Endometrial microvascular endothelial cells (primary cell): Measurements from ENCODE around the gene UPK3B. TPM values are rescaled to one million over a fixed set of nuclear protein-coding genes. Genes with fewer than 3 reads are reported as not detected.
"Not testable (repeated sequence)": the region's sequence is repeated elsewhere in the genome, so short reads cannot be mapped to it uniquely, and the experiment has no call there.

Experiments
- in situ Hi-C: cut with HindIII; loops from 2 replicates; pipeline ENCODE4 v1.10.0; 2017; ENCODE audit warnings: low sequenced_read_pairs, low pct_unique_long_range_greater_than_20kb; ENCODE audit errors: inconsistent ontology term
- total RNA-seq: library from RNA; depleted of rRNA; stranded (reverse); fragments of >200 nt; gene quantifications from one replicate; pipeline ENCODE4 v1.2.3, GENCODE V29; 2015; ENCODE audit errors: inconsistent ontology term

UPK3B gene
- total RNA-seq, 1 donor from 2014 or later = not detected

DNA sequence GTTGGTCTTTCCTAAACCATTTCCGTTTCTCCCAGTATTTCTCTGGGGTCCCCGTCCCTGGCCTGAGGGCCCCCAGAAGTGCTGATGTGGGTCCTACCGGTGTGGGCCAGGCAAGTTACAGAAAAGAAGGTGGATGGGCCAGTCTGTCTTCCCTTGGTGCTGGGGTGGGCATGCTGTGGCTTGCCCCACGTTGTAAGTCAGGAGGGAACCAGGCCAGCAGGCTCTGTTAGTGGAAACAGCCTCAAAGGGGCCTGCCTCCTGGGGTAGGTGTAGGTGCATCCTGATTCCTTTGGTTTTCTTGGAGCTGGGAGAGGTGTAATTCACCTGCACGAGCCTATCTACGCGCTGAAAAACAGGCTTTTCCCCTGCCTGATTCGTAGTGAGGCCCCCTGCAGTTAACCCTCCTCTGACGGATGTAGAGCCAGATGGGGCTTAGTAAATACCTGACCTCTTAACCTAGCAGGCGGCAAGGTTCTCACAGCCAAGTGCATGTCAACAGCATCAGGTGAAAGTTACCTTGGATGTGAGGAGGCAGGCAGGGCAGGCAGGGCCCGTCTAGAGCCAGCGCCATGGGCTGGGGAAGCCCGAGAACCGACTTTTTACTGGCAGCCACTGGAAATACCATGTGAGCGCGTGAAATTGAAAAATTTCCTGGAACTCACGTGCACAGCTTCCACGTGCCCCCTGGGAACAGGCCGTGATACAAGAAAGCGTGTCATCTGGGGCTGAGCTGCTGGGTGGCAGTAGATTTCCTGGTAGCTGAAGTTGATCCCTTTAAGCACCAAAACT lies 24.3 kb upstream of the UPK3B start:
- in situ Hi-C loops = not testable (repeated sequence)

DNA sequence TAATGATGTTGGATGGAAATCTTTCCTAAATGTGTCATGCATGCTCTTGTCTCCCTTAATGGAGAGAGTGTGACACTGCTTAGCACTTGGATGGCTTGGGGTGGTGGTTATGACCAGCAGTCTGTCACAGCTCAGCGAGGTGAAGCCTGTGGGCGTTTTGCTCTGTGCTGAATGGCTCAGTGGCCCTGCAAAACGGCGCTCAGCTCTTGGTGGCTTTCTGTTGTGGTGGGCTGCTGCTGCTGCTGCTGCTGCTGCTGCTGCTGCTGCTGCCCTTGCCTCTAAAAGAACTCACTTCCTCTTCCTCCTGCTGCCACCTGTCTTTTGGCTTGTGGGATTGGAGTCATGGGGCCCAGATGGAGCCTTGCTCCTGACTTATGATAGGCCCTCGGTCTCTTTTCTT lies 23.7 kb upstream of the UPK3B start:
- in situ Hi-C loops = not testable (repeated sequence)

DNA sequence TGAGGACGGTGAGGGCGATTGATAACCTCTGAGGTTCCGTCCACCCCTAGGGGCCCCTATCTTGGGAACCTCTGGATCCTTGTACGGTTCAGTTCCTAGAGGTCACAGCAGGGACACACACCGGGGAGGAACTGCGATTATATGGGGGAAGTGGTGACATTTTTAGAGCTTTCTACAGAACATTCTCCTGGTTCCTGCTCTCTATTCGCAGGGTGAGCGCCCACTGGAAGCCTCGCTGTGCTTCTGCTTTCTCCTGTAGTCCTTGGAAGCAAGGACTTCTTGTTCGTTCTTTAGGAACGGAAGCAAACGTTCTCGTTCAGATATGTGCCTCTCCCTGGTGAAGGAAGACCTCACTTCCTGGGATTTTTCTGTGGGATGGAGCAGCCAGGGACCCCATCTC lies 22.4 kb upstream of the UPK3B start:
- in situ Hi-C loops = not testable (repeated sequence)

DNA sequence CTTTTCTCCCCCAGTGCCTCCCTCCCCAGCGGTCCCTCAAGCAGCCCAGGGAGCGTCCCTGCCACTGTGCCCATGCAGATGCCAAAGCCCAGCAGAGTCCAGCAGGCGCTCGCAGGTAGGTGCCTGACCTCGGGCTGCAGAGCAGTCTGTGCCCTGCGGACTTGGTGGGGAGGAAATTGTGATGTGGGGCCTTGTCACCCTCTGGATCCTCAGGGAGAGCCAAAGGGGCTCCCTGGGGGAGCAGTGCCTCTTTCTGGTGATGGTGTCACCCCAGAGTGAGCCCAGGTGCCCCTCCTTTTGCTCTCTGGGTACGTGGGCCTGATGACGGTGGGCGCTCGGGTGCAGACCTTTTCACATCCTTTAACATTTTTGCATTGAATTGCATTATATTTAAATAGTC lies 18.2 kb upstream of the UPK3B start:
- in situ Hi-C loops = not testable (repeated sequence)

DNA sequence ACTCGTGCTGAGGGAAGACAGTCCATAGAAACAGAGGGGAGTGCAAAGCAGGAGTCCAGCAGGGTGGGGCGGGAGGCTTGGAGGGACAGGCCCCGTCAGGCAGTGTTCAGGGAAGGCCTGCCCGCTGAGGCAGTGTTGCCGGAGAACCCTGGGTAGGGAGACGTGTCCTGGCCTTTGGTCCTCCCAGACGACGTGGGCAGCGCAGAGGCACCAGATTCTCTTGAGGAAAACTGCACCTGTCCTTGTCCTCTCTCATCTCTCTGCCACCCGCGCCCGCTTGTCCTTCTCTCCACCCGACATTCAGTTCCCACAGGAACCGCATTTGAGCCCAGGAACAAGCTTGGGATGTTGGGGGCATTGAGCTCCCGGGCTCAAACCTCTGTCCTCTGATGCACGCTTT lies 14.6 kb upstream of the UPK3B start:
- in situ Hi-C loops = not testable (repeated sequence)

DNA sequence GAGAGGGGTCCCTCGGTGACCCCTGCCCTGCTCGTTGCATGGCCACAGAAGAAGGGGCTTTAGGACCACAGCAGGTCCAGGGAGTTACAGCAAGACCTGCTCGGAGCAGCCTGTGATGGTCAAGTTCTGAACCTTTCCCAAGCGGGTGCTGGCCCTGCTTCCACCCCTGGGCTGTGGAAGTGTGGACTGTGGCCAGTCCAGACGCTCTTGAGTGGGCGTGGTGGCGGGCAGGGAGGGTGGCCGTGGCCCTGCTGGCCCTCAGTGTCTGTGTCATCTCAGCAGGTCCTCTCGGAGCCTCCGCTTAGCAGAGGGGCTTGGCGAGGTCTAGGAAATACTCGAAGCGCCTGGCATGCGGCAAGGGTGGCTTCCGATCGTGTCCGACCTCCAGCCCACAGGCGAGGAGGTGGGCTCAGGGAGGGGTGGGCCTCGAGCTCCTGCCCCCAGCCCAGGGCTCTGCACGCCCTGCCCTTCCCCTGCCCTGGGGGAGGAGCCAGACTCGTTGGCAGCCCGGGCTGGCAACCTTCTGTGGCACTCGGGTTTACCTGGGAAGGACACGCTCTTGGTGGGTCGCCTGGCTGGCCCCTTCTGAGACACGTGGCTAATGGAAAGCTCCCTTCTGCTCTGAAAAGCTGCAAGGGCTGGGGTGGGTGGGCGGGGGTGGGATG lies 12.3 kb upstream of the UPK3B start:
- in situ Hi-C loops = not testable (repeated sequence)

DNA sequence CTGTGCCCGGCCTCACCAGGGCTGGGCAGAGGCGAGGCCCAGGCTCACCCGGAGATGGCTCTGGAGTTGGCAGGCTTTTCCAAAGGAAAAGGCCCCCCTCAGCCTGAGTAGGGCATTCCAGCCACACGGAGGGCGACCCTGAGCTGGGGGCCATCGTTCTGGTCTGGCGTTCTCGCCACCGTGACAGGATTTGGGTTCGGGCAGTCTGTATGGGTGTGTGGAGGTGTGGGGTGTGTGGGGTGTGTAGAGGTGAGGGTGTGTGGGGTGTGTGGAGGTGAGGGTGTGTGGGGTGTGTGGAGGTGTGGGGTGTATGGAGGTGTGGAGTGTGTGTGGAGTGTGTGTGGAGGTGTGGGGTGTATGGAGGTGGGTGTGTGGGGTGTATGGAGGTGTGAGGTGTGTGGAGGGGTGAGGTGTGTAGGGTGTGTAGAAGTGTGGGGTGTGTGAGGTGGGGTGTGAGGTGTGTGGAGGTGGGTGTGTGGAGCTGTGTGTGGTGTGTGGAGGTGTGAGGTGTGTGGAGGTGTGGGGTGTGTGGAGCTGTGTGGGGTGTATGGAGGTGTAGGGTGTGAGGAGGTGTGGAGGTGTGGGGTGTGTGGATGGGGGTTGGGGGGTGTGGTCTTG lies 11.7 kb upstream of the UPK3B start:
- in situ Hi-C loops = not testable (repeated sequence)

DNA sequence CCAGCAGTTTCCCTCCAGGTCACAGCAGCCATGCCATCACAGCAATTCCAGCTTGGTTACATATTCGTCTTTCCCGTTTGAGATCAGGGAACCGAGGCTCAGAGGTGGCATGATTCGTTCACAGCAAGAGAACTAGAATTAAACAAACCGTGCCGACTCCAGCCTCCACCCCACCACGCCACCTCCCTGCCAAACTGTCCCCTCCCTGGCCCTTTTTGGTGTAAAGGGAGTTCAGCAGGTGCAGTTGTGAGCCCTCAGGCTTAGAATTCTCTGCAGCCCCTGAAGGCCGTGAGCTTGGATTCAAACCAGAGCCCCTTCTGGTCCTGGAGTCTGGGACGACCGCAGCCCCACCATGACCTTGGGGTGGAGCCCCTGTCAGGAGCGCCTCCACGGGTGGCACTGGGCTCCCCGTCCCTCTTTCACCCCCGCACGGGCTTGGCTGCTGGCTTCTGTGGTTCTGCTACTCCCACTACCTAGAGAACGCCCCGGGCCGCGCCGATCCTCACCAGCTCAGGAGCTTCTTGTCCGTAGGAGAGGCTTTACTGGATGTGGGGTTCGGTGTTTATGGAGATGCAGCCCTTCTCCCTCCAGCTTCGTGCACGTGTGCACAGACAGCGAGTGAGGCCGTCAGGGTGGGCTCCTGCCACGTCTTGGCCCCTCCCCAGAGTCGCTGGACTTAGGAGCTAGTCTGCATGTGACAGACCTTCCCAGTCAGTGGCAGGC lies 11.0 kb upstream of the UPK3B start:
- in situ Hi-C loops = not testable (repeated sequence)

DNA sequence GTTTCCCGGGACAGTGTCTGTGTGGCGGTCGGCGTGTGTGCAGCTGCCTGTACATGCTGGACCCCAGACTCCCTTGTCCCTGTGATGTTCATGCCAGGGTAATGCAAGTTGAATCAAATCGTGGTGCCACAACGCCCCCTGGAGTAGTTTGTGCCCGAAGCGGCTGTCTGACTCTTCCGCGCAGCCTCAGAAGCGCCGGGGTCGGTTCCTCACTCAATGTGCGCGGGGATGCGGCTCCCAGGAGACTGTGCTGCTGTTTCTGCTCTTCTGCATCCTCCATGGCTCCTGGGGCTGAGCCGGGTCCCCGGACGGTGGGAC lies 10.5 kb upstream of the UPK3B start:
- in situ Hi-C loops = not testable (repeated sequence)

DNA sequence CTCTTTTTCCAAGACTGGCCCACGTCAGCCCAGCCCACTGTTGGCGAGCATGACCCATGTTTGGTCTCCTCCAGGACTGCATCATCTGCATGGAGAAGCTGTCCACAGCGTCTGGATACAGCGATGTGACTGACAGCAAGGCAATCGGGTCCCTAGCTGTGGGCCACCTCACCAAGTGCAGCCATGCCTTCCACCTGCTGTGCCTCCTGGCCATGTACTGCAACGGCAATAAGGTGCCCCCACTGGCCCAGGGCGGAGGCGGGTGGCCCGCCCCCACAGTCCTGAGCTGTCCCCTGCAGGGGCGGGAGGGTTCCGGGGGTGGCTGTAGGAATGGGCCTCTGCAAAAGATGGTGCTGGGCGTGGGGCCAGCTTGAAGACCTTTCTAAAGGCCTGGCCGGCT lies 8.1 kb upstream of the UPK3B start:
- in situ Hi-C loops = not testable (repeated sequence)

DNA sequence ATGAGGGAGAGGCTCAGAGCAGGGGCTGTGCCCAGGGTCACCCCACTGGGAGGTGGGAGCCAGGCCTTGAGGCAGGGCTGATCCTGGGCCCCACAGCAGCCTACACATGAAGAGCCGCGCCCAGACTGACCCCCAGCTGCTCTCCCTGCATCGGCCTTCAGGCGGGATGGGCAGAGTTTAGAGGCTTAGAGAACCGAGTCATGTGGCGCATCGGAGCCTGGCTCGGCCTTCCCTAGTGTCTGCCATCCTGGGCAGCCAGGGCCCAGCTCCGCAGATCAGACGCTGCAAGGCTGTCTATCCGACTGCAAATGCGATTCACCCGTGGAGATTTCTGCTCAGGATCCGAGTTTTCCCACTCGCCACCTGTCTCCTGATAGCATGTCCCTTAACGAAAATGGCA lies 7.5 kb upstream of the UPK3B start:
- in situ Hi-C loops = not testable (repeated sequence)

DNA sequence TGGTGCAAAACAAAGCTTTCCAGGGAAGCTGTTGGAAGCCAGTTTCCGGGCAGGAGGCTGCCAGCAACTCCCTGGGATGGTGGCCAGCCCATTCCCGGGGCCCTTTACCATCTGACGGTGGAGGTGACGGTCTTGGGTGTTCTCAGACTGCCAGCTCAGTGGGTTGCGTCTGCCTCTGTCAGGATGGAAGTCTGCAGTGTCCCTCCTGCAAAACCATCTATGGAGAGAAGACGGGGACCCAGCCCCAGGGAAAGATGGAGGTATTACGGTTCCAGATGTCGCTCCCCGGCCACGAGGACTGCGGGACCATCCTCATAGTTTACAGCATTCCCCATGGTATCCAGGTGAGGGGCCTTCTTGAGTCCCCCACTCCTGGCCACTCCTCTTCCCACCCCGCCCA lies 7.1 kb upstream of the UPK3B start:
- in situ Hi-C loops = not testable (repeated sequence)

DNA sequence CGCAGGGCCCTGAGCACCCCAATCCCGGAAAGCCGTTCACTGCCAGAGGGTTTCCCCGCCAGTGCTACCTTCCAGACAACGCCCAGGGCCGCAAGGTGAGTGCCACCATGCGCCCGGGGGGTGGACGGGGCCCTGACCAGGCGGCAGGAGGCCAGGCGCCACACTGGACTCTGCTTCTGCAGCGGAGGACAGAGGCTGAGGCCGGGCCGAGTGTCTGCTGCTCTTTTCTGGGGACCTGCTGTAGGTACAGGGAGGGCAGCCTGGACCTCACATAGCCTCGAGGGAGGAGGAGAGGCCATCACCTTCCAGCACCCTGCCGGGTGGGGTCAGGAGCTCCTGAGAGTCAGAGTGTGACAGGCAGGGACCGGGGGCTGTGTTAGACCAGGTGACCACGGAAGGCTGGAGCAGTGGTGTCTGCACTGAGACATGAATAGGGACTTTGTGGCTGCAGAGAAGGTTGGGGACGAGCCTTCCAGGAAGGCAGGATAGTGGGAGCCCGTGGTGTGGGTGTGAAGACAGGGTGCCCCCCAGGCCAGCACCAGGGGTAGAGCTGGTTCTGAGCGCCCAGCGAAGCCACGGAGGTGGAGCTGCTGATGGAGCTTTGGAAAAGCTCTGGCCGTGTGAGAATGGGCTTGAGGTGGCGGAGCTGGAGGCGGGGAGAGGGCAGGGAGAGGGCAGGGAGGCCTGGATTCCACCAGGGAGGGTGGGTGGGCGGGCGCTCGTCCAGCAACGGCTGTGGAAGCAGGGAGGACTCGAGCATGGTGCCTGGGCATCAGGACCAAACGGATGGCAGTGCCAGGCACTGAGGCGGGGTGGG lies 5.8 kb upstream of the UPK3B start:
- in situ Hi-C loops = not testable (repeated sequence)

DNA sequence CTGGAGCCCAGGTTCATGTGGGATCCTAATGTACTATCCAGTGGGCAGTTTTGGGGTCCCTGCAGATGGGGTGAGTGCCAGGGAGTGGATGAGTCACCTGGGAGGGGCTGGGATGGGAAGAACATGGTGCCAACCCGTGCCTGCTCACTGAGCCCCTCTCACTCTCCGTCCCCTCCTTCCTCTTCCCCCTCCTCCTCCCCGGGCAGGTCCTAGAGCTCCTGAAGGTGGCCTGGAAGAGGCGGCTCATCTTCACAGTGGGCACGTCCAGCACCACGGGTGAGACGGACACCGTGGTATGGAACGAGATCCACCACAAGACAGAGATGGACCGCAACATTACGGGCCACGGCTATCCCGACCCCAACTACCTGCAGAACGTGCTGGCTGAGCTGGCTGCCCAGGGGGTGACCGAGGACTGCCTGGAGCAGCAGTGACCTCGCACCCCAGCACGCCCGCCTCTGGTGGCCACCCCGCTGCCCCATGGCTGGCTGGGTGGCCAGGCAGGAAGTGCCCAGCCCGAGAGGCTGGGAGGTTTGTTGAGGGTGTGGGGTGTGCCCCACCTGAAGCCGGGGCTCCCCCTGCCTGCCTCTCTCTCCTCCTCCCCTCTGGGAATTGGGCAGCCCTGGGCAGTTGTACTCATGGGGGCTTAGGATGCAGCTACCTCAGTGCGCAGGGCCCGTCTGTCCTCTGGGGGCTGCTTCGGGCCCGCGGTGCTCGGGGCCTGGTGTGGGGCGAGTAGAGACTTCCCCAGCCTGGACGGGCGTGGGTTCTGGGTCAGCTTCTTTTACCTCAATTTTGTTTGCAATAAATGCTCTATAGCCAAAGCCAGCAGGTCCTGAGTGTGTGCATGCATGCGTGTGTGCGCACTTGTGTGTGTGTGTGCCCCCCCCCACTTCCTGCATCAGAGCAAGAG lies 4.9 kb upstream of the UPK3B start:
- in situ Hi-C loops = no loop called here

DNA sequence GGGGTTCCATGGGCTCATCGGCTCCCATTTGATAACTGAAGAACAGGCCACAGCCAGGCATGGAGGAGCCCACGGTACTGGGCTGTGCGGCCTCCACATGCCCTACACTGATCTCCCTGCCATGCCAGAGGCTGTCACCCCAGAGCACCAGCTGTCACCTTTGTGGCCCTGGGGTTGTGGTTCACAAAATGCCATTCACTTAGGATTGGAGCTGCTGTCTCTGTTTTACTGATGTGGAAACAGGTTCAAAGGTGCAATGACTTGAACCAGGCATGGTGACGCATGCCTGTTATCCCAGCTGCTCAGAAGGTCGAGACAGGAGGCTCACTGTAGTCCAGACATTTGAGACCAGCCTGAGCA lies 4.3 kb upstream of the UPK3B start:
- in situ Hi-C loops = no loop called here

DNA sequence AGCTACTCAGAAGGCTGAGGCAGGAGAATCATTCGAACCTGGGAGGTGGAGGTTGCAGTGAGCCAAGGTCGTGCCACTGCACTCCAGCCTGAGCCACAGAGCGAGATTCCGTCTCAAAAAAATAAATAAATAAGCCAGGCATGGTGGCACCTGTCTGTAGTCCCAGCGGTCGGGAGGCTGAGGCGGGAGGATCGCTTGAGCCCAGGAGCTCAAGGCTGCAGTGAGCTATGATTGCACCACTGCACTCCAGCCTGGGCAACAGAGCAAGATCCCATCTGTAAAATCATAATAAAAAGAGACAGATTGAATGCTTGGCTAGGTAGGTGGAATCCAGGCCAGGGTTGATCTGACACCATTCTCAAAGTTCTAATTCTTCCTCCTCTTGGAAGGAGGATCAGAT lies 3.7 kb upstream of the UPK3B start:
- in situ Hi-C loops = not testable (repeated sequence)

DNA sequence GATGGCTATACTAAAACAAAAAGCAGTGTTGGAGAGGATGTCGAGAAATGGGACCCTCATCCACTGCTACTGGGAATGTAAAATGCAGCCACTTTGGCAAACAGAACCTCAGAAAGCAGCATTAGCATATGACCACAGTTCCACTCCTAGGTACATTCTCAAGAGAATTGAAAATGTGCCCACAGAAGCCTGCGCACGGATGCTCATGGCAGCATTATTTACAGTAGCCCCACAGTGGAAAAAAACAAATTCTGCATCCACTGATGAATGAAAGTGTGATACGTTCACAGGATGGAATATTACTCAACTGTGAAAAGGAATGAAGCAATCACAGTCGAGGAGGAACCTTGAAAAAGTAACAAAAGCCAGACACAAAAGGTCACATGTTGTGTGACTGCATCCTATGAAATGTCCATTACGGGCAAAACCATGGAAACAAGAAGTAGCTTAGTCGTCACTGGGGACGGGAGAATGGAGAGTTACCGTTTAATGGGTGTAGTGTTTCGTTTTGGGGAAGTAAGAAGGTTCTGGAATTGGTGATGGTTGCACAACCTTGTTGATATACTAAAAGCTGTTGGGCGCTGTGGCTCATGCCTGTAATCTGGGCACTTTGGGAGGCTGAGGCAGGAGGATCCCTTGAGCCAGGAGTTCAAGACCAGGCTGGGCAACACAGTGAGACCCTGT lies 2.5 kb upstream of the UPK3B start:
- in situ Hi-C loops = no loop called here
